Activated naive CD8-positive, alpha-beta T cell treated with anti-CD3 and anti-CD28 coated beads, Interleukin-2, amount 50 U/mL, for 16 hours (primary cell): ENCODE data around the gene CALCA.
"Not testable (repeated sequence)": the region's sequence is repeated elsewhere in the genome, so short reads cannot be mapped to it uniquely, and the experiment has no call there.

Experiments
- DNase-seq: peaks from one replicate; pipeline ENCODE4 v3.0.0-alpha.2; 2020; ENCODE audit warnings: low read depth, low spot score

CALCA gene

DNA sequence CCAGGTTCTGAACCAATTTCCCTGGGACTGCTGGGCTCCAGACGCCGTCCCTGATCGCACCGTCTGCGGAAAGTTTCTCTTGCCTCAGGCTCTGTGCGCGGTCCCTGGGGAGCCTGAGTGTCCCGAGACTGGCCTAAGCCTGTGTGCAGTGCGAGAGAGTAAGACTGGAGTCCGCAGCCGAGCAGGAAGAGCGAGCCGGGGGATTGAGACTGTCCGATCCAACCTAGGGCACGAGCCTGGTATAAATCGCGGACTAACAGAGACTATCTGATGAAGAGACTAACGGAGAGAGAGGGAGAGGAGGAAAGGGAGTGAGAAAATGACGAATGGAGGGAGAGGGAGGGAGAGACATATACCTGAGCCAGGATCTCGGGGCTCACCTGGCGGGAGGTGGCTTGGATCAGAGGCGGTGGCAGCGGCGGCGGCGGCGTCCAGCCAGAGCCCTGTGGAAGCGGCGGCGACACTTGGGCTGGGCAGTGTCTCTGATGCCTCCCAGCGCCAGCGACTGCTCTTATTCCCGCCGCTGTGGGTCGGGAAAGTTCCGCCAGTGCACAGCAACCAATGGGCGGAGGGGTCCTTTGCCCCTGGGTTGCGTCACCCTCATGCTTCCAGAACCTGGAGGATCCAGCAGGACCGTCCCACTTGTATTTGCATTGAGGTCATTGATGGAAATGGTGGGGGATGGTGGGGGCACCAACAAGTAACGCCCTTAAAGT is at the start of gene CALCA:
TSS of gene CALCA (minus strand) at position 487 of the 716 bp plus-strand sequence. CDS start 1,159 bp downstream, outside the sequence.
- no peak for DNase-seq

DNA sequence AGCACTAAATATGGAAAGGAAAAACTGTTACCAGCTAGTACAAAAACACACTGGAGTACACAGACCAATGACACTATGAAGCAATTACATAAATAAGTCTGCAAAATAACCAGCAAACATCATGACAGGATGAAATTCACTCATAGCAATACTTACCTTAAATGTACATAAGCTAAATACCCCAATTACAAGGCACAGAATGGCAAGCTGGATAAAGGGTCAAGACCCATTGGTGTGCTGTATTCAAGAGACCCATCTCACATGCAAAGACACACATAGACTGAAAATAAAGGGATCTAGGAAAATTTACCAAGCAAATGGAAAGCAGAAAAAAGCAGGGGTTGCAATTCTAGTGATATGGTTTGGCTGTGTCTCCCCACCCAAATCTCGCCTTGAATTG is 44.0 kb upstream of the CALCA start:
- DNase-seq = no peak

DNA sequence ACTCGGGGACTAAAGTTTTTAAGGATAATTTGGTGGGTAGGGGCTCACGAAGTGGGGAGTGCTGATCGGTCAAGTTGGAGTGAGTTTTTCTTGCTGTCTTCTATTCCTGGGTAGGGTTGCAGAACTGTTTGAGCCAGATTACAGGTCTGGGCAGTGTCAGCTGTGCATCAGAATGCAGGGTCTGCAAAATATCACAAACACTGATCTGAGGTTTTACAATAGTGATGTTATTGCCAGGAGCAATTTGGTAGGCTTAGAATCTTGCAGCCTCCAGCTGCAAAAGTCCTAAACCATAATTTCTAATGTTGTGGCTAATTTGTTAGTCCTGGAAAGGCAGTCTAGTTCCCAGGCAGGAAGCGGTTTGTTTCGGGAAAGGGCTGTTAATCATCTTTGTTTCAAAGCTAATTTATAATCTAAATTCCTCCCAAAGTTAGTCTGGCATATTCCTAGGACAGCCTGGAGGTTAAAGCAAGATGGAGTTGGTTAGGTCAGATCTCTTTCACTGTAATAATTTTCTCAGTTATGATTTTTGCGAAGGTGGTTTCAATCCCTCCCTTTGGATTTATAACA is 39.7 kb upstream of the CALCA start:
- no peak for DNase-seq

DNA sequence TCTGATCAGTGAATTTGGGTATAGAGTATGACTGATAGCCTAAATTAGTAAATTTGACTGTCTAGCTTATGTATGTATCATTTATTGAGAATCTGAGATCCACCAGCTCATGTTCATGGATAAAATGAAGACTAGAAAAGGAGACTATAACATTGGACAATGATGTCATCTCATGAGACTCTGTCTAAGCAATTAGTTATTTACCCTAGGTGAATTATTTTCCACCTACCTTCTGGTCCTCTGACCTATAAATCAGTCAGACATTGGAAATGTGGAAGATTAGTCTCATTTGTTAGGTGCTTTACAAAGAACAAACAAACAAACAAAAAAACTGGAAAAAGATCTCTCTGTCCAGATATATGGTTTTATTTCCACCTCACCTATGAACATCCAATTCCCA is 38.7 kb upstream of the CALCA start:
- no peak for DNase-seq

GRCh38 chr11:15006139-15006759 is 34.1 kb upstream of the CALCA start:
- DNase-seq = no peak

- DNase-seq = not testable (repeated sequence)
Observed at GRCh38 chr11:14988133-14988532, 16.0 kb upstream of the CALCA start.

GRCh38 chr11:14981507-14981906 is 9.4 kb upstream of the CALCA start:
- no peak for DNase-seq

DNA sequence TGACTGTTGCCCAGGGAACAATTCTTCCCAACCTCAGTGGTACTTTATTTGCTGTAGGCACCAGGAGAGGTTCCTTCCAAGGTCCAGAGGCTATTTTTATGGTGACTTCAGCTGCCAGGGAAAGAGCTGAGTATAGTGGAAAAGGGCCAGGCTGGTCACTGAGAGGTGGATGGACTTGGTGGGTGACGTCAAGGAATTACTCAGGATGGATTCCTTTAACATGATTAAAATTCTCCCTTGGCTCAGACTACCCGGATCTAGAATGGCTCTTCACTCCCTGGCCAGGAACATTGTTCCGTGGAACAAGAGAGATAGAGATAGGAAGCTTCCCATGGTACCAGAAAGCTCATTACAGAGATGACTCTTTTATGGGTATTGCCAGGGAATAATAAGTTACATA is 8.7 kb upstream of the CALCA start:
- DNase-seq = no peak

DNA sequence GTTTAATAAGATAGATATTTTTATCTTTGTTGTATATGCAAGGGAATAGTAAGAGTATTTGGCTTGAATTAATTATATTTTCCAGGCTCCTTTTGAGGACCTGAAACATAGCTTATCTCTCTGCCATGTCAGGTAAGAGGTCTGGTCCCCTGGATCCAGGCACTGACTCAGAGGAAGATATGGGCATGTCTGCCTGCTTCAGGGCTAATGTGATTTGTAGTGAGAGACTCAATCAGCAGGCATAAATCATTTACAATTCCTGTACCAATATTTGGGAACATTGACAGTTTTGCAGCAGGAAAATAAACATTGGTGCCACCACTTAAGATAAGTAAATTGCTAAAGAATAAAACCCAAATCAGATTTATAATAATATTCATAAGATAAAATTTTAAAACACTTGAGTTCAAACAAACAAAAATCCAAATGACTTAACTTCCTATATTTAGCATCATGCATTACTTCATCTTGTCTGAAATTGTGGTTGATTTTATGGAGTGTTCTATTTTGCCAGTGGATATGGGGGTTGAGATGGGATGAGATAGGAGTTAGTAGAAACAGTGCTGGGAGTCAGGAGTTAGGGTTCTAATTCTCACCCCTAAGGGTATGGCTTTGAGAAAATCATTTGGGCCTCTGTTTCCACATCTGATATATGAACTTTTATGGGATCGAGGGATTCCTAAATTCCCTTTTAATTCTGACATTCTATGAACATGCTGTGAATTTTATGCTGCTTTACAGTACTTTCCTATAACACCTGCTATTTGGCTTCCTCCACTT is 5.1 kb upstream of the CALCA start:
- DNase-seq = no peak

GRCh38 chr11:14975252-14975587 is 3.1 kb upstream of the CALCA start:
- no peak for DNase-seq

DNA sequence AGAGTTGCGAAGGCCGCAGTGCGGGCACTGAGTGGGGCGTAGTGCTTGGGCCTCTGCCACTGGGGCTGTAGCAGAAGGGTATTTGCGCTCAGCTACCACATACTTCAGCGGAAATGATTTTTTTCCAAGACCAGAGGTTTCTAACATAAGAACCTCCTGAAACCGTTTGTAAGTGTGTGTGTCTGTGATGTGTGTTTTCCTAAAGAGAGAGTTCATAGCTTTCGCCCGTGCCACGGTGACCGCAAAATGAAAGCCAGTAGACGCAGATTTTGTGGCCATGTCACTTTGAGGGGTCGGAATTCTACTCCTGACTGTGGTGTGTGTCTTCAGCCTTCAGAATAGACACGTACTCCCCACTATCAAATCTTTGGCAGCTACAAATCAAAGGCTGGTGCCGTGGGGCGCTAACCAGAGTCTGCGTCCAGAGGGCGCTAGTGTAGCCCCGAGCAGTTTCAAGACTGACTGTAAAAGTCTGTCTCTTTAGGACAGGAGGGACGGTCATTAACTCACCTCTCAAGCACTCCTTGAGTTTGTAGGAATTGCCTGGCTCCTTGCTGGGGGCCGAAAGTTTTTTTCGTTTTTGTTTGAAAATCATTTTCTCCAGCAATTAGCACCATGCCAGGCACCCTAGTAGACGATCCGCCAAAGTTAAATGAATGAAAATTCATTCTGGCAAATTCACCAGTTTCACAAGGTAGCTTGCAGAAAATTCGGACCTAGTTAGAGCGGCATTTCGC is 2.5 kb upstream of the CALCA start:
- no peak for DNase-seq

- no peak for DNase-seq
Observed at GRCh38 chr11:14973621-14974514, 1.7 kb upstream of the CALCA start.

DNA sequence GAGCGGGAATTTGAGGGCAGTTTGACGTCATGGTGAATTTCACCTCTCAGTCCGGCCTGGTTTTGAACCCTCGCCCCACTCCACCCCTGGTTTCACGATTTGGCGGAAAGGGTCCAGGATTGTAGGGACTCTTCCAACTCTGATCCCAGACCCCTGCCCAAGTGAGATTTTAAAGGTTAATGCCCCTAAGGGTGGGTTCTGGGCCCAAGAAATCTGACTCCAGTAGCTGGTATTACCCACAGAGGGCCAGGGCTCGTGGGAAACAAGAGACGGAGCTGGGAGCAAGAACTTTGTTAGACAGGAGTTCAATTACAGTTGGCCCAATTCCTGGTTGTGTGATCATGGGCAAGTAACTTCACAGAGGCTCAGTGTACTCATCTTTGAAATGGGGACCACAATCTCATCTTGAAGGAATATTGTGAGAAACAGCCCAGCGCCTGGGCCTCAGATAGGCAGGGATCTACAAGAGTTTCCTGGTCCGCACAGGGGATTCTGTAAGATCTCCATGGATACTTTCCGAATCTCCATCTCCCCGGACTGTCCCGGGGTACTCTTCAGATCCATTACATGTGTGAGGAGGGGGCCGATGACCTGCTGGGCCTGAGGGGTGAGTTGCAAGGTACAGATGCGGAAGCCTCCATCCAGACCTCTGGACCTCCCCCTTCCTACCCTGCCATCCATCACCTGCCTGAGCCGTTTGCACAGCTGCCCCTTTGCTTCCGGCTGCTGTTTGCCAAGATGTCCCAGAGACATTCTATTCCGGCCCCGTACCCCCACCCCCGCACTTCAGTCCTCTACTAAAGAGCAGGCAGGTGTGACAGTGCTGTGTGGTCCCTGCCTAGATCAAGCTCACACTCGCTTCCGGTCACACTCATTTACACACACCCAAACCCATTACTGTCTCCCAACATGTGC is 687 bp upstream of the CALCA start:
- DNase-seq = no peak

- peak; percentile 46 for DNase-seq
Observed at GRCh38 chr11:14969901-14970323, 2.2 kb downstream of the CALCA start.

DNA sequence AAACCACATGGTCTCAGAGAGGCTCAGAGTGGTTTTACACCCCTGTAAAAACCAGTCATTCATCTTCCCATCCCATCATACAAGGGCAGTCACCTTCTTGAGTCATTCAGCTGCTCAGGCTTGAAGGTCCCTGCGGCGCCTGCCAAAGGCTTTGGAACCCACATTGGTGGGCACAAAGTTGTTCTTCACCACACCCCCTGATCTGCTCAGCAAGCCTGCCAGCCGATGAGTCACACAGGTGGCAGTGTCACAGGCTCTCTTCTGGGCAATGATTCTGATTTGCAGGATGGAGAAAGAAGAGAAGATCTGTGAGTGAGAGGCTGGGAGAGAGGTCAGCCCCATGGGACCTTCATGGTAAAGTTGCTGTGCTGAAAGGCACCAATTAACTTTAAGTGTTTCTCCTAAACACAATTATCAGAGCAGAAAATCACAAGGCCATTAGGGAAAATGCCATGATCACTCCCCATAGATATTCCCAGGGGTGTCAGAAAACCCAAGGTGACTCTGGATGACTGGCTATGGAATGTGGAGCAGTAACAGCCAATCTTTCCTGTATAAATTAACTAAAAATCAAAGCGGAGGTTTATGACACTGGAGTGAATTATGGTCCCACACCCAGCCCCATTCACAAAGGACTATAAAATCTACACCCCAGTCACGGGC is 4.4 kb downstream of the CALCA start:
- no peak for DNase-seq

- DNase-seq = no peak
Observed at GRCh38 chr11:14956111-14956510, 16.0 kb downstream of the CALCA start.

DNA sequence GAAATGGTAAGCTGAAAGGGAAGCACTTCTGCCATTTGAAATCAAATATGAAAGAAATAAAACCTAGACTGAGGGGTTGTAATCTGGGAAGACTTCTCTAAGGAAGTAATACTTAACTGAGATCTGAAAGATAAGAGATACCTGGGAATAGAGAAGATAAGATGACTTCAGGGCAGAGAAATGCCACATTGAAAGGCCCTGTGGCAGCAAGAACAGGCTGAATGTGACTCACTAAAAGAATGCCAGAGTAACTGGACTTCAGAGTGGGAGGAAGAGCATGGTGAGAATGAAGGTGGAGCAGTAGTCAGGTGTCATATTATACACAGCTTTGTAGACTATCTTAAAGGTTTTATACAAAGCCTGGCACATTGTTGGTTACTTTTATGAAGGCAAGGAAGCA is 17.6 kb downstream of the CALCA start:
- DNase-seq = no peak

DNA sequence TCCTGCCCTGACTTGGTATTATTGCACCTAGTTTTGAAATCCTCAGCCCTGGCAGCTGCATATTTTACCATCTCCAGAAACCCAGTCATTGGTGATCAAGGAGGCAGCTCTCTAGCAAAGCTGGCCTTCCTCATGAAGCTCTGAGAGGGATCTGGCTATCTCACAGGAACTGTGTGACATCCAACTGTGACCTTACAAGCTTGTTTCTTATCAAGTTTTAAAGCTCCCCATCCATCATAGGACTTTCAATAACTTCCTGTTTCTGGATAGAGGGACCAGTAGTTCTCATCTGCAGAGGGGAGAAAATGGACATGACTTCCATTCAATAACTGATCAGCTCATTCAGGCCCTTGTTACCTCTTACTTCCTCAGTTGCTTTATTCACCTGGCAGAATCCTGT is 18.2 kb downstream of the CALCA start:
- DNase-seq = no peak
